WTC11 (cell line): ENCODE results near the gene CELF2. TPM values are rescaled to one million over a fixed set of nuclear protein-coding genes. Genes with fewer than 3 reads are reported as not detected.

Experiments
- ATAC-seq: fragments of 200-7000 bp; cut with Tn5 transposase; 2 replicates; pipeline ENCODE4 v1.10.0; 2021; ENCODE audit warnings: mild to moderate bottlenecking, moderate library complexity
- CTCF ChIA-PET: fragments of 300-600 bp; sonication (Branson Sonifier 250); formaldehyde crosslinking; loops from one replicate; lab custom pipeline; 2021; ENCODE audit warnings: antibody characterized with exemption; lab: Charles Lee
- POLR2A ChIA-PET: fragments of 350-600 bp; sonication (Branson Sonifier 250); formaldehyde crosslinking; loops from one replicate; lab custom pipeline; 2021; ENCODE audit warnings: antibody characterized with exemption; lab: Charles Lee
- DNase-seq: peaks from one replicate; pipeline ENCODE4 v3.0.0; 2021; ENCODE audit warnings: low spot score
- H3K27ac Mint-ChIP-seq: 2 replicates; pipeline ENCODE4 v1.8.0; 2021; ENCODE audit warnings: mixed read lengths
- H3K27me3 Mint-ChIP-seq: 2 replicates; pipeline ENCODE4 v1.8.0; 2021; ENCODE audit warnings: low read depth, mild to moderate bottlenecking, moderate library complexity, mixed read lengths
- H3K36me3 Mint-ChIP-seq: 2 replicates; pipeline ENCODE4 v1.8.0; 2021; ENCODE audit warnings: mixed read lengths
- H3K4me1 Mint-ChIP-seq: 2 replicates; pipeline ENCODE4 v1.8.0; 2022; ENCODE audit warnings: mixed read lengths
- H3K4me3 Mint-ChIP-seq: 2 replicates; pipeline ENCODE4 v1.8.0; 2021; ENCODE audit warnings: mild to moderate bottlenecking, moderate library complexity, mixed read lengths
- H3K9me3 Mint-ChIP-seq: 2 replicates; pipeline ENCODE4 v1.8.0; 2021; ENCODE audit warnings: mixed read lengths
- ELF4 ChIP-seq: sonication (generic); formaldehyde crosslinking; IDR thresholded peaks from 2 replicates; pipeline ENCODE4 v1.8.1; 2022; ENCODE audit warnings: low read depth, mild to moderate bottlenecking, moderate library complexity, missing genetic modification reagents
- FOXP1 ChIP-seq: sonication (generic); formaldehyde crosslinking; IDR thresholded peaks from 2 replicates; pipeline ENCODE4 v1.8.0; 2022; ENCODE audit warnings: missing genetic modification reagents, mild to moderate bottlenecking, moderate library complexity, borderline replicate concordance
- MXD4 ChIP-seq: fragments of 250-450 bp; sonication (Bioruptor Pico); IDR thresholded peaks from 2 replicates; pipeline ENCODE4 v1.8.0; 2021; ENCODE audit warnings: mild to moderate bottlenecking, moderate library complexity, borderline replicate concordance
- NFYB ChIP-seq: sonication (generic); formaldehyde crosslinking; conservative IDR thresholded peaks from 2 replicates; pipeline ENCODE4 v1.8.0; 2022; ENCODE audit warnings: low read depth, missing genetic modification reagents
- RELA ChIP-seq: sonication (generic); formaldehyde crosslinking; IDR thresholded peaks from 2 replicates; pipeline ENCODE4 v1.8.1; 2022; ENCODE audit warnings: missing genetic modification reagents, mild to moderate bottlenecking, borderline replicate concordance
- SMAD4 ChIP-seq: sonication (generic); formaldehyde crosslinking; IDR thresholded peaks from 2 replicates; pipeline ENCODE4 v1.8.0; 2022; ENCODE audit warnings: mild to moderate bottlenecking, missing genetic modification reagents
- SP1 ChIP-seq: sonication (generic); formaldehyde crosslinking; conservative IDR thresholded peaks from 2 replicates; pipeline ENCODE4 v1.8.1; 2022; ENCODE audit warnings: missing genetic modification reagents
- ZNF219 ChIP-seq: sonication (generic); formaldehyde crosslinking; IDR thresholded peaks from 2 replicates; pipeline ENCODE4 v1.8.0; 2023; ENCODE audit warnings: missing genetic modification reagents, mild to moderate bottlenecking, borderline replicate concordance
- ZNF263 ChIP-seq: sonication (generic); formaldehyde crosslinking; IDR thresholded peaks from 2 replicates; pipeline ENCODE4 v1.8.1; 2022; ENCODE audit warnings: low read depth, mild to moderate bottlenecking, moderate library complexity, missing genetic modification reagents
- total RNA-seq: library from RNA; stranded (reverse); gene quantifications from 3 replicates; pipeline ENCODE4 v1.2.3, GENCODE V29; 2021
- TF ChIP-seq, protein P1 (sequence below): sonication (generic); formaldehyde crosslinking; IDR thresholded peaks from 2 replicates; pipeline ENCODE4 v1.8.1; 2023; ENCODE audit warnings: mild to moderate bottlenecking, moderate library complexity, missing genetic modification reagents
- TF ChIP-seq, protein P2 (sequence below): sonication (generic); formaldehyde crosslinking; IDR thresholded peaks from 2 replicates; pipeline ENCODE4 v1.8.0; 2022; ENCODE audit warnings: mild to moderate bottlenecking, missing genetic modification reagents
- TF ChIP-seq, protein P3 (sequence below): fragments of 200-600 bp; IDR thresholded peaks from 2 replicates; pipeline ENCODE4 v1.8.0; 2022; ENCODE audit warnings: antibody characterized with exemption
- TF ChIP-seq, protein P4 (sequence below): sonication (generic); formaldehyde crosslinking; IDR thresholded peaks from 2 replicates; pipeline ENCODE4 v1.8.0; 2022; ENCODE audit warnings: mild to moderate bottlenecking, missing genetic modification reagents

CELF2 gene
- total RNA-seq, 1 experiment from 2014 or later, result 24.6 TPM

DNA sequence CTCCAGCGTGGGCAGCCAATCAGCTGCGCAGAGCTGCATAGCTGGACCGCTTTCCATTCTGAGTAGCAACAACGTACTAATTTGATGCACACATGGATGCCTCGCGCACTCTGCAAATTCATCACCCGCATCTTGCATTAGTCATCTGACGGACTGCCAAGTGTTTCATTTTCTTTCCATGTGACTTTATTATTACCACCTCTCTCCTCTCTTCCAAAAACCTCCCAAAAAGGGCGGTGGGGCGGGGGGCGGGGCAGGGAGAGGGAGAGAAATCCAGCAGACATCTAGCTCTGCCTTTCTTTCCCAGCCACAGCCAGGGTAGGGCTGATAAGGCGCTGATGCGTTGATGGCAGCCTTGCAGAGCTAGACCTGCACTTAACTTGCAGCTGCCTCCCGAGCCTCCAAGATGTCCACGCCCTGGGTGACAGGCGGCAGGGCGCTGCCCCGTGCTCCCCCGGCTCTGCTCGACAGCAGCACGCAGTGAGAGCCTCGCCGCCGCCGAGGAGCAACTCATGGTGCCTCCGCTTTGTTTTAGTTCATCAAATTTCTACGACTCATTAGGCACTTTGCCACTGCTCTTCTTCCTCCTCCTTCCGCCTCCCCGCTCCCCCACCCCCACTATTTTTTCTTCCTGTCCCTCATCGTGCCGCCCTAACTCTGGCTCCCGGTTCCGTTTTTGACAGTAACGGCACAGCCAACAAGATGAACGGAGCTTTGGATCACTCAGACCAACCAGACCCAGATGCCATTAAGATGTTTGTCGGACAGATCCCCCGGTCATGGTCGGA lies 147.3 kb downstream of the CELF2 start:
- CTCF ChIA-PET, result interaction anchor here (0.6 to 3.2 kb wide), 9 partner anchors 10 to 129 kb away, joined by 3 to 20 read pairs (median 4); no protein-coding TSS in a partner anchor
- ATAC-seq (peak; percentile 13), DNase-seq (peak; percentile 28)
- TF ChIP-seq ELF4 (CRISPR knock-in tag) (0 out of 2 replicates have a peak, but pooled peaks have one; percentile 11), RELA (CRISPR knock-in tag) (no peak)
- peaks cover 14% of the 10 kb centered on the region for H3K36me3 Mint-ChIP-seq
- peaks cover 32% of the 10 kb centered on the region for H3K4me1 Mint-ChIP-seq
- POLR2A ChIA-PET, result interaction anchor here (0.5 to 2.2 kb wide), 4 partner anchors 12 to 1553 kb away, joined by 3 to 13 read pairs (median 5); no protein-coding TSS in a partner anchor
- peak overlapping the region; percentile 90 for H3K4me3 Mint-ChIP-seq
- H3K9me3 Mint-ChIP-seq, result peaks cover 14% of the 10 kb centered on the region
- peaks cover 5% of the 10 kb centered on the region for H3K27me3 Mint-ChIP-seq
- no peak overlapping the region for H3K27ac Mint-ChIP-seq

DNA sequence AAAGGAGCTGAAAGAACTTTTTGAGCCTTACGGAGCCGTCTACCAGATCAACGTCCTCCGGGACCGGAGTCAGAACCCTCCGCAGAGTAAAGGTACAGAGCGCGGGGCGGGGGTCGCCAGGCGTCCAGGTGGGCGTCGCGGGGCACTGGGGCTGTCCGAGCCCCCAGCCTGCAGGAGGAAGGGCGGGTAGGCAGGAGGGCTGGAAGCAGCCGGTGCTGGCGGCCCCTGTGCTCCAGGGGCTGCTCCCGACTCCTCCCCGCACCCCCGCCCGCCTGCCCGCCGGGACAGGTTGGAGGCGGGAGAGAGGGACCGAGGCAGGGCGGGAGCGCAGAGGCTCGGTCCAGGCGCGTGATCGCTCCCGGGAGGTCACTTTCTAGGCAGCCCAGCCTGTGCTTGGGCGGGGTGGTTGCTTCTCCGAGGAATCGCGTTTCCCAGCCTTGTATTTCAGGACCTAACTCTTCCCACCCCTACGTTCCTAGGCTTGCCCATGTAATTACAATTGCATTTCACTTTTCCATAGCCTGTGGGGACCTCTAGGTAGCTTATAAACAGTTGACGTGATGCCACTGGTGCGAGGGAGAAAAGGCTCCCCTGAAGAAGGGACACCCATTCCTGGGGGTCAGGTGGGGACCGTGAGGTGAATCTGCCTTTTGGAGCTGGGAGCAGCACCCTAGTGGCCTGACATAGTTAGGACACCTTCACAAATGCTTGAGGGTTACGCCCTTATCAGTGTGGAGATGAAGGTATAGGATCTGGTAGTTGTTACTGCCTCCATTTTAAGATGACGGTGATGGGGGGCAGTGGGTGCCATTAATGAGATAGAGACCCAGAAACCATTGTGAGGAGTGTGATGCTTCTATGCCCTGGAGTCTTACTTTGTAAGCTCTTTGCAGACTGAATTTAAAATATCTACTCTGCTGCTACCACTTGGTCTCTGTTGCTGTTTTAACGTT lies 148.2 kb downstream of the CELF2 start:
- DNase-seq (peak; percentile 66), ATAC-seq (peak; percentile 87)
- TF ChIP-seq, protein P1, sequence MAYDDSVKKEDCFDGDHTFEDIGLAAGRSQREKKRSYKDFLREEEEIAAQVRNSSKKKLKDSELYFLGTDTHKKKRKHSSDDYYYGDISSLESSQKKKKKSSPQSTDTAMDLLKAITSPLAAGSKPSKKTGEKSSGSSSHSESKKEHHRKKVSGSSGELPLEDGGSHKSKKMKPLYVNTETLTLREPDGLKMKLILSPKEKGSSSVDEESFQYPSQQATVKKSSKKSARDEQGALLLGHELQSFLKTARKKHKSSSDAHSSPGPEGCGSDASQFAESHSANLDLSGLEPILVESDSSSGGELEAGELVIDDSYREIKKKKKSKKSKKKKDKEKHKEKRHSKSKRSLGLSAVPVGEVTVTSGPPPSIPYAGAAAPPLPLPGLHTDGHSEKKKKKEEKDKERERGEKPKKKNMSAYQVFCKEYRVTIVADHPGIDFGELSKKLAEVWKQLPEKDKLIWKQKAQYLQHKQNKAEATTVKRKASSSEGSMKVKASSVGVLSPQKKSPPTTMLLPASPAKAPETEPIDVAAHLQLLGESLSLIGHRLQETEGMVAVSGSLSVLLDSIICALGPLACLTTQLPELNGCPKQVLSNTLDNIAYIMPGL (CRISPR knock-in tag), result peak; percentile 37; the same call in 1 of the 2 replicates
- TF ChIP-seq ZNF263 (peak; percentile 76), MXD4 (no peak), ZNF219 (CRISPR knock-in tag) (no peak), SMAD4 (CRISPR knock-in tag) (no peak), SP1 (CRISPR knock-in tag) (no peak), ELF4 (CRISPR knock-in tag) (0 out of 2 replicates have a peak, but pooled peaks have one; percentile 12), FOXP1 (CRISPR knock-in tag) (0 out of 2 replicates have a peak, but pooled peaks have one; percentile 21), NFYB (no peak)
- TF ChIP-seq, protein P2, sequence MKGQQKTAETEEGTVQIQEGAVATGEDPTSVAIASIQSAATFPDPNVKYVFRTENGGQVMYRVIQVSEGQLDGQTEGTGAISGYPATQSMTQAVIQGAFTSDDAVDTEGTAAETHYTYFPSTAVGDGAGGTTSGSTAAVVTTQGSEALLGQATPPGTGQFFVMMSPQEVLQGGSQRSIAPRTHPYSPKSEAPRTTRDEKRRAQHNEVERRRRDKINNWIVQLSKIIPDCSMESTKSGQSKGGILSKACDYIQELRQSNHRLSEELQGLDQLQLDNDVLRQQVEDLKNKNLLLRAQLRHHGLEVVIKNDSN (CRISPR knock-in tag), result 0 out of 2 replicates have a peak, but pooled peaks have one; percentile 22
- TF ChIP-seq, protein P3, sequence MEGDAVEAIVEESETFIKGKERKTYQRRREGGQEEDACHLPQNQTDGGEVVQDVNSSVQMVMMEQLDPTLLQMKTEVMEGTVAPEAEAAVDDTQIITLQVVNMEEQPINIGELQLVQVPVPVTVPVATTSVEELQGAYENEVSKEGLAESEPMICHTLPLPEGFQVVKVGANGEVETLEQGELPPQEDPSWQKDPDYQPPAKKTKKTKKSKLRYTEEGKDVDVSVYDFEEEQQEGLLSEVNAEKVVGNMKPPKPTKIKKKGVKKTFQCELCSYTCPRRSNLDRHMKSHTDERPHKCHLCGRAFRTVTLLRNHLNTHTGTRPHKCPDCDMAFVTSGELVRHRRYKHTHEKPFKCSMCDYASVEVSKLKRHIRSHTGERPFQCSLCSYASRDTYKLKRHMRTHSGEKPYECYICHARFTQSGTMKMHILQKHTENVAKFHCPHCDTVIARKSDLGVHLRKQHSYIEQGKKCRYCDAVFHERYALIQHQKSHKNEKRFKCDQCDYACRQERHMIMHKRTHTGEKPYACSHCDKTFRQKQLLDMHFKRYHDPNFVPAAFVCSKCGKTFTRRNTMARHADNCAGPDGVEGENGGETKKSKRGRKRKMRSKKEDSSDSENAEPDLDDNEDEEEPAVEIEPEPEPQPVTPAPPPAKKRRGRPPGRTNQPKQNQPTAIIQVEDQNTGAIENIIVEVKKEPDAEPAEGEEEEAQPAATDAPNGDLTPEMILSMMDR, result peak; percentile 54
- TF ChIP-seq, protein P4, sequence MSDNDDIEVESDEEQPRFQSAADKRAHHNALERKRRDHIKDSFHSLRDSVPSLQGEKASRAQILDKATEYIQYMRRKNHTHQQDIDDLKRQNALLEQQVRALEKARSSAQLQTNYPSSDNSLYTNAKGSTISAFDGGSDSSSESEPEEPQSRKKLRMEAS (CRISPR knock-in tag), result peak; percentile 50; the same call in 1 of the 2 replicates
- ChIA-PET CTCF (interaction anchor here (0.6 to 3.2 kb wide), 11 partner anchors 9 to 130 kb away, joined by 3 to 20 read pairs (median 4); no protein-coding TSS in a partner anchor), POLR2A (interaction anchor here (0.5 to 2.2 kb wide), 3 partner anchors 13 to 1554 kb away, joined by 3 to 6 read pairs (median 4); no protein-coding TSS in a partner anchor)
- Mint-ChIP-seq H3K9me3 (peaks cover 14% of the 10 kb centered on the region), H3K36me3 (peaks cover 14% of the 10 kb centered on the region), H3K4me1 (peaks cover 32% of the 10 kb centered on the region), H3K4me3 (peak overlapping the region; percentile 90), H3K27me3 (peaks cover 5% of the 10 kb centered on the region), H3K27ac (no peak overlapping the region)
